Adrenal gland (tissue), 12 donors: Measurements from ENCODE around the gene SHLD1. TPM values are rescaled to one million over a fixed set of nuclear protein-coding genes. Genes with fewer than 3 reads are reported as not detected.
A peak's percentile ranks its signal among the peaks of the same experiment; 100 is the strongest.

Experiments used
- DNase-seq, 7 donors: peaks; one replicate each; pipeline ENCODE4 v3.0.0-alpha.2; 2019 to 2020
- H3K27ac ChIP-seq, 5 donors: fragments of 200-600 bp; sonication (generic) in 4 of 5; 1 replicate in 3 of 5; 2 replicates in 2 of 5; pipeline versions ENCODE4 v1.5.1 to v1.8.0; 2016 to 2020; ENCODE audit warnings: mild to moderate bottlenecking in 1 of 5
- H3K27me3 ChIP-seq: fragments of 200-600 bp; 2 replicates; pipeline ENCODE4 v1.8.0; 2021
- H3K36me3 ChIP-seq, 2 donors: fragments of 200-600 bp; replicated peaks in 1 of 2; 1 replicate in 1 of 2; 2 replicates in 1 of 2; pipeline versions ENCODE4 v1.5.1 to v1.8.0; 2018 to 2022
- H3K4me1 ChIP-seq, 2 donors: fragments of 200-600 bp; replicated peaks in 1 of 2; 1 replicate in 1 of 2; 2 replicates in 1 of 2; pipeline versions ENCODE4 v1.5.1 to v1.8.0; 2018 to 2021
- H3K4me3 ChIP-seq, 4 donors: fragments of 200-600 bp; sonication (generic) in 3 of 4; one replicate each; pipeline ENCODE4 v1.5.1; 2016 to 2018
- H3K9me3 ChIP-seq, 3 donors: fragments of 200-600 bp; sonication (generic) in 1 of 3; replicated peaks in 1 of 3; 1 replicate in 2 of 3; 2 replicates in 1 of 3; pipeline versions ENCODE4 v1.5.1 to v1.8.0; 2016 to 2021
- CTCF ChIP-seq, 6 experiments: fragments of 450-650 bp in 4 of 6; fragments of 200-600 bp in 2 of 6; sonication (generic) in 1 of 6; IDR thresholded peaks; 1 replicate in 5 of 6; 2 replicates in 1 of 6; pipeline versions ENCODE4 v1.5.1 to v1.8.0; 2016 to 2021; ENCODE audit warnings: antibody characterized with exemption in 6 of 6, mild to moderate bottlenecking in 2 of 6, moderate library complexity in 1 of 6
- POLR2A ChIP-seq, 2 donors: fragments of 450-650 bp; IDR thresholded peaks; one replicate each; pipeline ENCODE4 v1.6.1; 2017; ENCODE audit warnings: antibody characterized with exemption in 2 of 2, mild to moderate bottlenecking in 2 of 2, moderate library complexity in 1 of 2
- WGBS, 4 donors: extraction: QIAGEN DNeasy Blood & Tissue Kit in 2 of 4; methylation state at CpG; one replicate each; pipeline versions ENCODE4 v1.1.5 to v1.1.7; 2013 to 2017; 5-methylcytosine and 5-hydroxymethylcytosine counted together
- intact Hi-C, 2 donors: fragments of 100-400 bp; cut with DNase I; formaldehyde crosslinking; loops; one replicate each; pipeline versions ENCODE4 v1.14.1 to v1.15.0; 2022 to 2023
- polyA plus RNA-seq, 3 donors: library from polyadenylated mRNA; stranded (reverse); fragments of 200-250 nt in 2 of 3; fragments of 350-450 nt in 1 of 3; fragmentation: Illumina TruSeq in 1 of 3; extraction: RNeasy Lipid Tissue Mini Kit (QIAGEN cat#74804) in 1 of 3; gene quantifications; one replicate each; pipeline ENCODE4 v1.2.3, GENCODE V29; 2013 to 2014
- total RNA-seq, 9 donors: library from RNA; depleted of rRNA in 4 of 9; stranded (reverse); fragments of >200 nt in 4 of 9; fragments of 120-200 nt in 1 of 9; fragmentation: NEBNext Ultra II Directional in 1 of 9; extraction: Animal tissue kit (Norgen Biotek cat#: 25700) in 1 of 9; gene quantifications; one replicate each; pipeline versions ENCODE4 v1.1.0 to v1.2.4, GENCODE V29; 2013 to 2023
- donor health status: healthy with polysubstance abuse.
- donor health status: Bipolar disorder and iron deficiency.
- donor health status: DM: yes; HTN: yes; CAD: no.
- donor health status: DM: no; HTN: no; CAD: no.
- donor health status: DM: no; HTN: no; CAD: no.
- donor health status: DM: yes; HTN: yes; CAD: no.

Gene SHLD1
- total and polyA plus RNA-seq, 12 donors: 3.6 to 18.0 (median 13.0) TPM

- no peaks in the 10 kb centered on the region for H3K9me3 ChIP-seq
- no peak overlapping the region for H3K27ac ChIP-seq
- WGBS, 4 donors: 60 to 74% (median 70%) methylated on average over 10 to 11 of the region's 11 CpGs
- no peaks in the 10 kb centered on the region for H3K36me3 ChIP-seq
- peaks cover 10 to 18% of the 10 kb centered on the region in 2 donors for H3K4me1 ChIP-seq
- no peak for DNase-seq
- no peaks in the 10 kb centered on the region for H3K27me3 ChIP-seq
- intact Hi-C loops: loop anchor here in 1 of 2 donors (10.0 kb wide), 1 partner anchor 207 kb away; no protein-coding TSS in a partner anchor
- TF ChIP-seq POLR2A (IDR thresholded peaks at IDR 0.05) (no peak), CTCF (IDR thresholded peaks at IDR 0.05) (no peak)
- no peak overlapping the region for H3K4me3 ChIP-seq
Measured at GRCh38 chr20:5781798-5782750, 31.9 kb downstream of the SHLD1 start.

GRCh38 chr20:5784735-5785134, 34.5 kb downstream of the SHLD1 start:
- Histone ChIP-seq H3K27ac (no peak overlapping the region), H3K4me3 (no peak overlapping the region), H3K36me3 (no peaks in the 10 kb centered on the region), H3K27me3 (no peaks in the 10 kb centered on the region), H3K9me3 (no peaks in the 10 kb centered on the region), H3K4me1 (peaks cover 21 to 22% of the 10 kb centered on the region in 2 donors)
- no peak for TF ChIP-seq POLR2A (IDR thresholded peaks at IDR 0.05)
- no peak for TF ChIP-seq CTCF (IDR thresholded peaks at IDR 0.05)
- DNase-seq: peak in 1 of 7 donors; percentile 41
- intact Hi-C loops: loop anchor here (5.0 to 10.0 kb wide), 2 partner anchors 210 to 212 kb away; no protein-coding TSS in a partner anchor
- WGBS, 4 donors: 81 to 88% (median 83%) methylated on average over 8 of the region's 8 CpGs

GRCh38 chr20:5785146-5785545, 34.9 kb downstream of the SHLD1 start:
- H3K4me1 ChIP-seq: peaks cover 21 to 22% of the 10 kb centered on the region in 2 donors
- intact Hi-C loops: loop anchor here (5.0 to 10.0 kb wide), 2 partner anchors 210 to 213 kb away; no protein-coding TSS in a partner anchor
- no peak overlapping the region for H3K27ac ChIP-seq
- no peak for DNase-seq
- no peaks in the 10 kb centered on the region for H3K27me3 ChIP-seq
- no peaks in the 10 kb centered on the region for H3K9me3 ChIP-seq
- TF ChIP-seq CTCF (IDR thresholded peaks at IDR 0.05) (no peak), POLR2A (IDR thresholded peaks at IDR 0.05) (no peak)
- H3K4me3 ChIP-seq: no peak overlapping the region
- 92 to 94% (median 92%) methylated on average over 5 of the region's 5 CpGs for WGBS, 4 donors
- H3K36me3 ChIP-seq: no peaks in the 10 kb centered on the region
